Heart left ventricle (tissue), 16 donors: Measurements from ENCODE around the gene HTRA1. TPM values are rescaled to one million over a fixed set of nuclear protein-coding genes. Genes with fewer than 3 reads are reported as not detected.

Source experiments
- ATAC-seq, 4 donors: fragments of 200-7000 bp; cut with Tn5 transposase; one replicate each; pipeline ENCODE4 v1.9.1; 2020 to 2022; ENCODE audit warnings: moderate library complexity in 4 of 4, mild to moderate bottlenecking in 3 of 4, moderate number of reproducible peaks in 1 of 4
- DNase-seq, 5 donors: peaks; one replicate each; pipeline ENCODE4 v3.0.0-alpha.2; 2020
- H3K27ac ChIP-seq, 12 donors: fragments of 200-600 bp; sonication (generic) in 4 of 12; one replicate each; pipeline versions ENCODE4 v1.5.0 to v1.8.0; 2016 to 2022; ENCODE audit warnings: mild to moderate bottlenecking in 2 of 12
- H3K27me3 ChIP-seq, 9 donors: fragments of 200-600 bp; sonication (generic) in 2 of 9; one replicate each; pipeline versions ENCODE4 v1.5.1 to v1.8.0; 2016 to 2022; ENCODE audit warnings: mild to moderate bottlenecking in 3 of 9
- H3K36me3 ChIP-seq, 9 donors: fragments of 200-600 bp; sonication (generic) in 2 of 9; one replicate each; pipeline versions ENCODE4 v1.5.0 to v1.8.0; 2018 to 2022; ENCODE audit warnings: mild to moderate bottlenecking in 2 of 9
- H3K4me1 ChIP-seq, 12 donors: fragments of 200-600 bp; sonication (generic) in 4 of 12; one replicate each; pipeline versions ENCODE4 v1.5.0 to v1.8.0; 2016 to 2022; ENCODE audit warnings: mild to moderate bottlenecking in 3 of 12
- H3K4me3 ChIP-seq, 12 donors: fragments of 200-600 bp; sonication (generic) in 4 of 12; one replicate each; pipeline versions ENCODE4 v1.5.0 to v1.8.0; 2017 to 2022; ENCODE audit warnings: mild to moderate bottlenecking in 9 of 12, moderate library complexity in 4 of 12
- H3K9me3 ChIP-seq, 12 donors: fragments of 200-600 bp; sonication (generic) in 4 of 12; one replicate each; pipeline versions ENCODE4 v1.5.0 to v1.8.0; 2016 to 2022; ENCODE audit warnings: mild to moderate bottlenecking in 1 of 12
- CTCF ChIP-seq, 12 donors: fragments of 200-600 bp; sonication (generic) in 4 of 12; IDR thresholded peaks; one replicate each; pipeline versions ENCODE4 v1.5.0 to v1.8.0; 2018 to 2022; ENCODE audit warnings: antibody characterized with exemption in 12 of 12, mild to moderate bottlenecking in 5 of 12
- POLR2A ChIP-seq, 2 donors: fragments of 450-650 bp; IDR thresholded peaks; one replicate each; pipeline ENCODE4 v1.6.1; 2017; ENCODE audit warnings: antibody characterized with exemption in 2 of 2, mild to moderate bottlenecking in 2 of 2, moderate library complexity in 2 of 2
- WGBS, 4 donors: extraction: QIAGEN DNeasy Blood & Tissue Kit in 2 of 4; methylation state at CpG; one replicate each; pipeline versions ENCODE4 v1.1.5 to v1.1.7; 2013 to 2018; 5-methylcytosine and 5-hydroxymethylcytosine counted together
- intact Hi-C, 10 donors: fragments of 100-400 bp; cut with DNase I; formaldehyde crosslinking; loops; one replicate each; pipeline versions ENCODE4 v1.11.1 to v1.14.2; 2022
- polyA plus RNA-seq, 2 donors: library from polyadenylated mRNA; stranded (reverse); fragments of 200-250 nt; gene quantifications; one replicate each; pipeline ENCODE4 v1.2.3, GENCODE V29; 2013
- total RNA-seq, 9 donors: library from RNA; depleted of rRNA in 2 of 9; stranded (reverse); fragments of >200 nt in 2 of 9; fragmentation: NEBNext Ultra II Directional in 3 of 9; extraction: Animal tissue kit (Norgen Biotek cat#: 25700) in 3 of 9; gene quantifications; one replicate each; pipeline versions ENCODE4 v1.1.0 to v1.2.4, GENCODE V29; 2016 to 2023
- donor health status: ischemic (EF 13 %, LVEDD 7.1; RV severe dilation, severe dysfunction).
- donor health status: healthy with polysubstance abuse.
- donor health status: DM: no; HTN: yes; CAD: no.
- donor health status: DM: no; HTN: no; CAD: no.
- donor health status: ischemic (EF 25% LVEDD 6.9; RV normal size, moderate dysfunction).
- donor health status: ischemic (EF 25% LVEDD 5.7; RV mildly dilated, moderate dysfunction).
- donor health status: healthy.
- donor health status: DM: yes; HTN: yes; CAD: no.
- donor health status: ischemic (EF 35%, LVEDD 5.7; RV mildly dilated, moderate dysfunction).
- donor health status: nonischemic (EF 11% LVEDD 7.7; RV severe dilation, severe dysfunction).
- donor health status: DM: yes; HTN: yes; CAD: no.
- donor health status: PGD.
- donor health status: ischemic (EF 29% LVEDD 5.4; RV normal size, mild dysfunction).
- donor health status: nonischemic (EF 23%, LVEDD 6.1; RV moderate dilation, normal function).

The HTRA1 gene
- total and polyA plus RNA-seq, 11 donors = 30.5 to 153 (median 54.5) TPM

- peak in 3 of 5 donors; percentile 28 to 68 (median 50) for DNase-seq
Observed at GRCh38 chr10:122515588-122516231, 54.4 kb downstream of the HTRA1 start.

GRCh38 chr10:122516734-122517133 is 55.4 kb downstream of the HTRA1 start:
- no peak overlapping the region for H3K4me3 ChIP-seq
- intact Hi-C loops = no loop called here
- no peak for TF ChIP-seq POLR2A (IDR thresholded peaks at IDR 0.05)
- no peak for TF ChIP-seq CTCF (IDR thresholded peaks at IDR 0.05)
- ATAC-seq (no peak), DNase-seq (no peak)
- H3K27me3 ChIP-seq = no peaks in the 10 kb centered on the region
- no peak overlapping the region for H3K27ac ChIP-seq
- H3K4me1 ChIP-seq = peaks cover 0 to 25% (median 4%) of the 10 kb centered on the region in 12 donors
- peaks cover 0 to 44% (median 15%) of the 10 kb centered on the region in 9 donors for H3K36me3 ChIP-seq
- 79 to 86% (median 85%) methylated on average over 4 of the region's 4 CpGs for WGBS, 4 donors
- no peaks in the 10 kb centered on the region for H3K9me3 ChIP-seq

More at GRCh38 chr10:122515588-122516231, 54.4 kb downstream of the HTRA1 start:
- 78 to 85% (median 79%) methylated on average over 16 of the region's 16 CpGs for WGBS, 4 donors
- TF ChIP-seq CTCF (IDR thresholded peaks at IDR 0.05) (no peak), POLR2A (IDR thresholded peaks at IDR 0.05) (no peak)
- H3K9me3 ChIP-seq = no peaks in the 10 kb centered on the region
- H3K4me3 ChIP-seq = no peak overlapping the region
- peak; percentile 40 to 76 (median 66) for ATAC-seq
- peak overlapping the region in 11 of 12 donors; percentile 28 to 66 (median 48) for H3K27ac ChIP-seq
- no peaks in the 10 kb centered on the region for H3K27me3 ChIP-seq
- peaks cover 0 to 25% (median 4%) of the 10 kb centered on the region in 12 donors for H3K4me1 ChIP-seq
- intact Hi-C loops = no loop called here
- H3K36me3 ChIP-seq = peaks cover 0 to 54% (median 20%) of the 10 kb centered on the region in 9 donors

GRCh38 chr10:122519144-122519543 is 57.8 kb downstream of the HTRA1 start:
- no peak for DNase-seq
- TF ChIP-seq CTCF (IDR thresholded peaks at IDR 0.05) (no peak), POLR2A (IDR thresholded peaks at IDR 0.05) (no peak)
- H3K4me3 ChIP-seq = no peak overlapping the region
- intact Hi-C loops = no loop called here
- 77 to 83% (median 80%) methylated on average over 6 to 7 of the region's 7 CpGs for WGBS, 4 donors
- no peak overlapping the region for H3K27ac ChIP-seq
- ATAC-seq = no peak
- no peaks in the 10 kb centered on the region for H3K27me3 ChIP-seq
- peaks cover 0 to 22% (median 4%) of the 10 kb centered on the region in 12 donors for H3K4me1 ChIP-seq
- peaks cover 0 to 6% (median 0%) of the 10 kb centered on the region in 12 donors for H3K9me3 ChIP-seq
- peaks cover 0 to 23% (median 9%) of the 10 kb centered on the region in 9 donors for H3K36me3 ChIP-seq

GRCh38 chr10:122519873-122520272 is 58.5 kb downstream of the HTRA1 start:
- no peak overlapping the region for H3K27ac ChIP-seq
- intact Hi-C loops = loop anchor here in 1 of 10 donors (5.0 kb wide), 1 partner anchor 47 kb away; no protein-coding TSS in a partner anchor
- 85 to 95% (median 91%) methylated on average over 10 to 15 of the region's 15 CpGs for WGBS, 4 donors

More at GRCh38 chr10:122519873-122520272, 58.5 kb downstream of the HTRA1 start:
- ATAC-seq = no peak
- H3K4me3 ChIP-seq = no peak overlapping the region
- no peak for DNase-seq
- peaks cover 0 to 20% (median 3%) of the 10 kb centered on the region in 12 donors for H3K4me1 ChIP-seq
- no peaks in the 10 kb centered on the region for H3K27me3 ChIP-seq
- TF ChIP-seq CTCF (IDR thresholded peaks at IDR 0.05) = no peak
- H3K36me3 ChIP-seq = peaks cover 0 to 15% (median 7%) of the 10 kb centered on the region in 9 donors
- H3K9me3 ChIP-seq = peaks cover 0 to 6% (median 0%) of the 10 kb centered on the region in 12 donors
